H1 (cell line): Measurements from ENCODE around the gene ARMC5. TPM values are rescaled to one million over a fixed set of nuclear protein-coding genes. Genes with fewer than 3 reads are reported as not detected.

Experiments used
- CTCF ChIA-PET: fragments of 300-600 bp; sonication (Branson Sonifier 250); formaldehyde crosslinking; loops from one replicate; lab custom pipeline; 2021; ENCODE audit not compliant: partially characterized antibody; lab: Charles Lee
- POLR2A ChIA-PET: fragments of 300-600 bp; sonication (Branson Sonifier 250); formaldehyde crosslinking; loops from one replicate; lab custom pipeline; 2021; ENCODE audit warnings: inconsistent platforms; ENCODE audit not compliant: partially characterized antibody; lab: Charles Lee
- DNase-seq, 2 experiments: peaks; one replicate each; pipeline versions ENCODE4 v3.0.0 to v3.0.0-alpha.2; 2010 to 2022; ENCODE audit warnings: low spot score in 2 of 2, low read depth in 1 of 2, mixed read lengths in 1 of 2
- FAIRE-seq: peaks from 2 replicates; lab custom pipeline; 2011; peaks lifted over from hg19 to GRCh38; lab: Jason Lieb, UNC
- H2AFZ ChIP-seq: 2 replicates; pipeline ENCODE4 v1.8.1; 2012; ENCODE audit warnings: low read length, inconsistent platforms
- H2AK5ac ChIP-seq: 2 replicates; pipeline ENCODE4 v1.6.1; 2013; ENCODE audit warnings: low read depth, low read length
- H2BK120ac ChIP-seq: replicated peaks from 2 replicates; pipeline ENCODE3; 2013; ENCODE audit warnings: low read depth, low read length, inconsistent platforms
- H2BK12ac ChIP-seq: 2 replicates; pipeline ENCODE4 v1.6.1; 2013; ENCODE audit warnings: low read depth, low read length
- H2BK15ac ChIP-seq: 2 replicates; pipeline ENCODE4 v1.6.1; 2013; ENCODE audit warnings: low read length
- H2BK20ac ChIP-seq: 2 replicates; pipeline ENCODE4 v1.6.1; 2013; ENCODE audit warnings: low read length
- H2BK5ac ChIP-seq: 2 replicates; pipeline ENCODE4 v1.6.1; 2013; ENCODE audit warnings: low read depth, low read length
- H3K14ac ChIP-seq: 2 replicates; pipeline ENCODE4 v1.6.1; 2013; ENCODE audit warnings: inconsistent platforms; ENCODE audit not compliant: insufficient read length
- H3K18ac ChIP-seq: 2 replicates; pipeline ENCODE4 v1.6.1; 2013; ENCODE audit warnings: low read length; ENCODE audit errors: extremely low read depth
- H3K23ac ChIP-seq: 2 replicates; pipeline ENCODE4 v1.6.1; 2013; ENCODE audit warnings: inconsistent platforms; ENCODE audit not compliant: insufficient read length
- H3K23me2 ChIP-seq: 2 replicates; pipeline ENCODE4 v1.6.1; 2013; ENCODE audit warnings: low read depth, low read length
- H3K27ac ChIP-seq: 2 replicates; pipeline ENCODE4 v1.6.1; 2011; ENCODE audit warnings: low read depth, low read length, inconsistent platforms
- H3K27me3 ChIP-seq, 4 experiments: replicated peaks in 1 of 4; 1 replicate in 1 of 4; 2 replicates in 3 of 4; pipeline versions ENCODE4 v1.6.1 to v1.8.1; 2011 to 2013; ENCODE audit warnings: low read length in 3 of 4, mild to moderate bottlenecking in 3 of 4, inconsistent platforms in 2 of 4, mixed read lengths in 2 of 4, moderate library complexity in 1 of 4; ENCODE audit not compliant: control insufficient read depth in 3 of 4, insufficient read depth in 3 of 4; ENCODE audit errors: extremely low read depth in 1 of 4
- H3K36me3 ChIP-seq, 4 experiments: 2 replicates each; pipeline versions ENCODE4 v1.6.1 to v1.8.1; 2011 to 2013; ENCODE audit warnings: mild to moderate bottlenecking in 4 of 4, low read length in 3 of 4, moderate library complexity in 2 of 4, control low read depth in 1 of 4, inconsistent platforms in 1 of 4; ENCODE audit not compliant: insufficient read depth in 4 of 4, control insufficient read depth in 2 of 4
- H3K4ac ChIP-seq: replicated peaks from 2 replicates; pipeline ENCODE3; 2013; ENCODE audit warnings: low read length, low read depth, mixed read lengths, inconsistent platforms; ENCODE audit not compliant: insufficient read length
- H3K4me1 ChIP-seq, 4 experiments: replicated peaks in 1 of 4; 1 replicate in 1 of 4; 2 replicates in 3 of 4; pipeline versions ENCODE4 v1.6.1 to v1.8.1; 2011 to 2013; ENCODE audit warnings: low read length in 3 of 4, inconsistent platforms in 2 of 4, mixed read lengths in 1 of 4; ENCODE audit not compliant: insufficient read depth in 4 of 4, control insufficient read depth in 3 of 4
- H3K4me2 ChIP-seq, 2 experiments: 2 replicates each; pipeline versions ENCODE4 v1.6.1 to v1.8.1; 2011 to 2013; ENCODE audit warnings: low read depth in 2 of 2, low read length in 2 of 2, control low read depth in 1 of 2, inconsistent platforms in 1 of 2, mild to moderate bottlenecking in 1 of 2; ENCODE audit not compliant: insufficient read depth in 1 of 2
- H3K4me3 ChIP-seq, 4 experiments: fragments of 200-600, 300-600 bp in 1 of 4; sonication (generic), shearing (Covaris generic), sonication (Bioruptor Twin) in 1 of 4; 2 replicates each; pipeline versions ENCODE4 v1.5.1 to v1.8.1; 2011 to 2016; ENCODE audit warnings: low read length in 4 of 4, low read depth in 3 of 4, control low read depth in 2 of 4, inconsistent platforms in 2 of 4, mild to moderate bottlenecking in 2 of 4, mixed read lengths in 1 of 4, moderate library complexity in 1 of 4; ENCODE audit not compliant: insufficient read depth in 2 of 4; ENCODE audit errors: extremely low read depth in 1 of 4
- H3K56ac ChIP-seq: replicated peaks from 2 replicates; pipeline ENCODE3; 2013; ENCODE audit warnings: low read depth, mild to moderate bottlenecking, mixed read lengths, low read length, inconsistent platforms; ENCODE audit not compliant: insufficient read length
- H3K79me1 ChIP-seq: 2 replicates; pipeline ENCODE4 v1.6.1; 2013; ENCODE audit warnings: low read depth, low read length, control low read depth
- H3K79me2 ChIP-seq, 2 experiments: 2 replicates each; pipeline versions ENCODE4 v1.6.1 to v1.8.1; 2012 to 2013; ENCODE audit warnings: low read length in 2 of 2, mild to moderate bottlenecking in 2 of 2, inconsistent platforms in 1 of 2; ENCODE audit not compliant: insufficient read depth in 2 of 2, control insufficient read depth in 1 of 2
- H3K9ac ChIP-seq, 4 experiments: replicated peaks in 1 of 4; 1 replicate in 1 of 4; 2 replicates in 3 of 4; pipeline versions ENCODE4 v1.6.1 to v1.8.1; 2011 to 2013; ENCODE audit warnings: low read depth in 3 of 4, low read length in 3 of 4, control low read depth in 2 of 4, mild to moderate bottlenecking in 2 of 4, moderate library complexity in 2 of 4, inconsistent platforms in 1 of 4; ENCODE audit errors: extremely low read depth in 1 of 4
- H3K9me3 ChIP-seq, 2 experiments: 2 replicates each; pipeline versions ENCODE4 v1.6.1 to v1.8.1; 2012 to 2013; ENCODE audit warnings: mild to moderate bottlenecking in 2 of 2, moderate library complexity in 2 of 2, control low read depth in 1 of 2, inconsistent platforms in 1 of 2, low read depth in 1 of 2, low read length in 1 of 2, mixed read lengths in 1 of 2; ENCODE audit not compliant: insufficient read depth in 2 of 2
- H4K20me1 ChIP-seq, 2 experiments: replicated peaks in 1 of 2; 2 replicates each; pipeline versions ENCODE3 to v1.8.1; 2011 to 2013; ENCODE audit warnings: inconsistent platforms in 2 of 2, low read length in 2 of 2, mild to moderate bottlenecking in 1 of 2; ENCODE audit not compliant: insufficient read depth in 2 of 2, control insufficient read depth in 1 of 2
- H4K5ac ChIP-seq: 2 replicates; pipeline ENCODE4 v1.6.1; 2013; ENCODE audit warnings: low read length, low read depth, mixed read lengths, inconsistent platforms; ENCODE audit not compliant: insufficient read length
- H4K8ac ChIP-seq: 2 replicates; pipeline ENCODE4 v1.8.0; 2013; ENCODE audit warnings: mild to moderate bottlenecking, moderate library complexity, low read length, inconsistent platforms; ENCODE audit not compliant: insufficient read depth; ENCODE audit errors: extremely low read depth
- H4K91ac ChIP-seq: replicated peaks from 2 replicates; pipeline ENCODE3; 2013; ENCODE audit warnings: low read length, mixed read lengths, inconsistent platforms; ENCODE audit not compliant: insufficient read length
- CHD2 ChIP-seq: IDR thresholded peaks from 2 replicates; pipeline ENCODE4 v1.6.1; 2012; ENCODE audit warnings: low read length, improper control_type of control experiment
- KDM5A ChIP-seq: fragments of 200-600 bp; IDR thresholded peaks from 2 replicates; pipeline ENCODE4 v1.7.1; 2012; ENCODE audit warnings: mild to moderate bottlenecking, low read length, inconsistent platforms, mixed read lengths
- POLR2A ChIP-seq, 2 experiments: IDR thresholded peaks; 1 replicate in 1 of 2; 2 replicates in 1 of 2; pipeline ENCODE4 v1.6.1; 2011; ENCODE audit warnings: low read depth in 2 of 2, low read length in 2 of 2, mild to moderate bottlenecking in 2 of 2; ENCODE audit errors: control extremely low read depth in 1 of 2
- SIRT6 ChIP-seq: IDR thresholded peaks from one replicate; pipeline ENCODE4 v1.7.1; 2012; ENCODE audit warnings: low read length, inconsistent platforms
- WGBS, 2 experiments: shearing (Covaris generic) in 1 of 2; methylation state at CpG; one replicate each; pipeline versions ENCODE4 v1.1.6 to v1.1.7; 2013 to 2015; ENCODE audit warnings: low lambda C conversion rate in 2 of 2, mixed read lengths in 2 of 2, inconsistent platforms in 1 of 2, low coverage in 1 of 2, missing lambda C conversion rate in 1 of 2; ENCODE audit not compliant: insufficient replicate concordance in 2 of 2, insufficient coverage in 1 of 2, insufficient read length in 1 of 2; ENCODE audit errors: extremely low coverage in 1 of 2, missing lambda C conversion rate in 1 of 2; 5-methylcytosine and 5-hydroxymethylcytosine counted together
- polyA plus RNA-seq, 7 experiments: library from polyadenylated mRNA; depleted of rRNA in 3 of 7; stranded (reverse) in 5 of 7; unstranded in 2 of 7; fragments of >200 nt in 5 of 7; fragments of 200-250 nt in 2 of 7; gene quantifications; 1 replicate in 5 of 7; 2 replicates in 1 of 7; 4 replicates in 1 of 7; pipeline versions ENCODE4 v1.2.1 to v1.2.3, GENCODE V29; 2011 to 2013; ENCODE audit warnings: missing spikeins in 2 of 7, mixed read lengths in 2 of 7
- total RNA-seq: library from RNA; stranded (reverse); fragmentation: NEBNext Ultra II Directional; extraction: Animal tissue kit (Norgen Biotek cat#: 25700); gene quantifications from 2 replicates; pipeline ENCODE4 v1.2.1, GENCODE V29; 2021

ARMC5 gene
- total and polyA plus RNA-seq, 2 of the 8 experiments (the other 6 are each of a cell fraction or from before 2014, with no cell fraction given) = 7.8 to 8.7 TPM

GRCh38 chr16:31456988-31457360 lies 2.3 kb upstream of the ARMC5 start:
- Histone ChIP-seq H2BK20ac (no peak overlapping the region), H2BK120ac (no peak overlapping the region), H3K4me1 (peaks cover 8 to 28% (median 13%) of the 10 kb centered on the region in 4 experiments), H3K56ac (no peak overlapping the region), H2BK15ac (no peak overlapping the region), H3K27ac (no peak overlapping the region), H3K36me3 (no peaks in the 10 kb centered on the region), H3K18ac (no peak overlapping the region), H3K79me1 (peaks cover 8% of the 10 kb centered on the region), H4K91ac (no peak overlapping the region), H3K23me2 (peaks cover 11% of the 10 kb centered on the region; the same call in 1 of the 2 replicates), H3K27me3 (no peaks in the 10 kb centered on the region), H3K9me3 (no peaks in the 10 kb centered on the region), H3K4me2 (peak overlapping the region in 1 of 2 experiments; percentile 88; a peak in 2 of 4 replicates), H3K79me2 (peaks cover 0 to 28% of the 10 kb centered on the region in 2 experiments; a peak in 2 of 4 replicates), H2AFZ (no peak overlapping the region), H3K14ac (no peak overlapping the region), H3K23ac (no peak overlapping the region), H3K4me3 (0 out of 8 replicates have a peak overlapping the region, but pooled peaks of 1 of the 4 experiments have one; percentile 73), H2AK5ac (no peak overlapping the region), H4K8ac (no peak overlapping the region), H2BK5ac (no peak overlapping the region), H3K9ac (no peak overlapping the region), H3K4ac (no peak overlapping the region), H4K20me1 (peaks cover 14 to 27% of the 10 kb centered on the region in 2 experiments), H4K5ac (no peak overlapping the region), H2BK12ac (no peak overlapping the region)
- no peak for FAIRE-seq
- DNase-seq = no peak
- 94% methylated on average over 8 of the region's 8 CpGs; no CpG with 5 or more reads in 1 of the 2 experiments for WGBS, 2 experiments
- CTCF ChIA-PET = interaction anchor here (0.6 to 3.6 kb wide), 9 partner anchors 13 to 257 kb away, joined by 3 to 25 read pairs (median 9); partner anchors contain the start of gene ZNF843
- POLR2A ChIA-PET = interaction anchor here (0.7 to 4.5 kb wide), 6 partner anchors 8 to 259 kb away, joined by 3 to 40 read pairs (median 9); partner anchors contain the start of gene RUSF1
- TF ChIP-seq SIRT6 (no peak), POLR2A (IDR thresholded peaks at IDR 0.05; ENCODE audit: control extremely low read depth in 1 of 2, low read depth in 2 of 2, low read length in 2 of 2) (no peak), KDM5A (no peak), CHD2 (no peak)
